Spleen (tissue), 11 donors: ENCODE results near the gene PPAT. TPM values are rescaled to one million over a fixed set of nuclear protein-coding genes. Genes with fewer than 3 reads are reported as not detected.

ENCODE experiments used
- DNase-seq: peaks from one replicate; pipeline ENCODE4 v3.0.0-alpha.2; 2020
- H3K27ac ChIP-seq, 8 donors: fragments of 200-600 bp; sonication (generic) in 7 of 8; 1 replicate in 4 of 8; 2 replicates in 4 of 8; pipeline versions ENCODE4 v1.5.0 to v1.8.0; 2016 to 2021; ENCODE audit warnings: inconsistent platforms in 4 of 8, mild to moderate bottlenecking in 4 of 8, moderate library complexity in 1 of 8
- H3K27me3 ChIP-seq, 7 donors: fragments of 200-600 bp; sonication (generic) in 6 of 7; replicated peaks in 1 of 7; 1 replicate in 4 of 7; 2 replicates in 3 of 7; pipeline versions ENCODE4 v1.5.0 to v1.8.0; 2016 to 2021; ENCODE audit warnings: inconsistent platforms in 3 of 7, mild to moderate bottlenecking in 1 of 7
- H3K36me3 ChIP-seq, 6 donors: fragments of 200-600 bp; sonication (generic) in 5 of 6; 1 replicate in 4 of 6; 2 replicates in 2 of 6; pipeline versions ENCODE4 v1.5.0 to v1.8.0; 2016 to 2021; ENCODE audit warnings: inconsistent platforms in 2 of 6
- H3K4me1 ChIP-seq, 6 donors: fragments of 200-600 bp; sonication (generic) in 5 of 6; 1 replicate in 3 of 6; 2 replicates in 3 of 6; pipeline versions ENCODE4 v1.5.0 to v1.8.0; 2016 to 2021; ENCODE audit warnings: inconsistent platforms in 3 of 6
- H3K4me3 ChIP-seq, 8 donors: fragments of 200-600 bp; sonication (generic) in 7 of 8; 1 replicate in 4 of 8; 2 replicates in 4 of 8; pipeline versions ENCODE4 v1.5.0 to v1.8.0; 2016 to 2021; ENCODE audit warnings: inconsistent platforms in 4 of 8, mild to moderate bottlenecking in 4 of 8, moderate library complexity in 2 of 8
- H3K9me3 ChIP-seq, 8 donors: fragments of 200-600 bp; sonication (generic) in 7 of 8; 1 replicate in 4 of 8; 2 replicates in 4 of 8; pipeline versions ENCODE4 v1.5.0 to v1.8.0; 2016 to 2021; ENCODE audit warnings: inconsistent platforms in 4 of 8
- POLR2A ChIP-seq, 3 donors: fragments of 450-650 bp; IDR thresholded peaks; one replicate each; pipeline ENCODE4 v1.5.1; 2017; ENCODE audit warnings: antibody characterized with exemption in 3 of 3, mild to moderate bottlenecking in 1 of 3
- POLR2AphosphoS5 ChIP-seq, 3 donors: sonication (generic); formaldehyde crosslinking; IDR thresholded peaks; one replicate each; pipeline ENCODE4 v1.5.1; 2017; ENCODE audit warnings: antibody characterized with exemption in 3 of 3
- WGBS, 5 donors: extraction: QIAGEN DNeasy Blood & Tissue Kit in 3 of 5; methylation state at CpG; one replicate each; pipeline versions ENCODE4 v1.1.5 to v1.1.7; 2013 to 2018; 5-methylcytosine and 5-hydroxymethylcytosine counted together
- intact Hi-C: fragments of 100-400 bp; cut with DNase I; formaldehyde crosslinking; loops from one replicate; pipeline ENCODE4 v1.15.0; 2023; ENCODE audit warnings: low total_unique reads
- polyA plus RNA-seq, 3 donors: library from polyadenylated mRNA; stranded (reverse); fragments of 200-250 nt; gene quantifications; one replicate each; pipeline ENCODE4 v1.2.1, GENCODE V29; 2013
- total RNA-seq, 7 donors: library from RNA; depleted of rRNA in 3 of 7; stranded (reverse); fragments of >200 nt in 3 of 7; fragmentation: NEBNext Ultra II Directional in 4 of 7; extraction: Animal tissue kit (Norgen Biotek cat#: 25700) in 4 of 7; gene quantifications; one replicate each; pipeline versions ENCODE4 v1.1.0 to v1.2.1, GENCODE V29; 2016 to 2021
- TF ChIP-seq, protein P1 (sequence below), 11 experiments: fragments of 200-600 bp in 7 of 11; fragments of 450-650 bp in 4 of 11; sonication (generic) in 4 of 11; IDR thresholded peaks in 8 of 11; conservative IDR thresholded peaks in 3 of 11; 1 replicate in 7 of 11; 2 replicates in 4 of 11; pipeline versions ENCODE4 v1.4.0 to v1.8.0; 2016 to 2021; ENCODE audit warnings: antibody characterized with exemption in 11 of 11, inconsistent platforms in 4 of 11, mild to moderate bottlenecking in 1 of 11
- donor health status: healthy with polysubstance abuse.
- donor health status: DM: no; HTN: no; CAD: no; lungs with moderate emphysema.
- donor health status: DM: no; HTN: no; CAD: no.
- donor health status: Bipolar disorder and iron deficiency.
- donor health status: healthy.
- donor health status: DM: no; HTN: no; CAD: no.
- donor health status: DM: yes; HTN: yes; CAD: no.

Gene PPAT
- total and polyA plus RNA-seq, 10 donors, result 2.7 to 10.6 (median 7.2) TPM

DNA sequence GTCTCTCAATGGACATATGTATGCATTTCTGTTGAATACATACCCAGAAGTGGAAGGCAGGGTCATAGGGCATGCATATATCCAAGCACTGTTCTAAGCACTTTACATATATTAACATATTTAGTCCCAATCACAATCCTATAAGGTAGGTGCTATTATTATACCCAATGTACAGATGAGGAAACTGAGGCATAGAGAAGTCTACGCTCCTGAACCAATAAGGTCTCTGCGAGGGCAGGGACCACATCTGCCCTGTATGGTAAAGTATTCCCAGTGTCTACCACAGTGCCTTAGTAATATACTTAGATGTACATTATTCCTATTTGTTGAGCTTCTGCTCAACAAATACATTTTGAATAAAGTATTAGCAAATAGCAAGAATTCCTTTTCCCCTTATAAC, 5.2 kb downstream of the PPAT start:
- no peaks in the 10 kb centered on the region for H3K9me3 ChIP-seq
- no peak for TF ChIP-seq POLR2A (IDR thresholded peaks at IDR 0.05)
- TF ChIP-seq, protein P1, sequence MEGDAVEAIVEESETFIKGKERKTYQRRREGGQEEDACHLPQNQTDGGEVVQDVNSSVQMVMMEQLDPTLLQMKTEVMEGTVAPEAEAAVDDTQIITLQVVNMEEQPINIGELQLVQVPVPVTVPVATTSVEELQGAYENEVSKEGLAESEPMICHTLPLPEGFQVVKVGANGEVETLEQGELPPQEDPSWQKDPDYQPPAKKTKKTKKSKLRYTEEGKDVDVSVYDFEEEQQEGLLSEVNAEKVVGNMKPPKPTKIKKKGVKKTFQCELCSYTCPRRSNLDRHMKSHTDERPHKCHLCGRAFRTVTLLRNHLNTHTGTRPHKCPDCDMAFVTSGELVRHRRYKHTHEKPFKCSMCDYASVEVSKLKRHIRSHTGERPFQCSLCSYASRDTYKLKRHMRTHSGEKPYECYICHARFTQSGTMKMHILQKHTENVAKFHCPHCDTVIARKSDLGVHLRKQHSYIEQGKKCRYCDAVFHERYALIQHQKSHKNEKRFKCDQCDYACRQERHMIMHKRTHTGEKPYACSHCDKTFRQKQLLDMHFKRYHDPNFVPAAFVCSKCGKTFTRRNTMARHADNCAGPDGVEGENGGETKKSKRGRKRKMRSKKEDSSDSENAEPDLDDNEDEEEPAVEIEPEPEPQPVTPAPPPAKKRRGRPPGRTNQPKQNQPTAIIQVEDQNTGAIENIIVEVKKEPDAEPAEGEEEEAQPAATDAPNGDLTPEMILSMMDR (IDR thresholded peaks at IDR 0.05 in 8 of 11, conservative IDR thresholded peaks at IDR 0.05 in 3 of 11), result no peak
- DNase-seq, result no peak
- intact Hi-C loops, result no loop called here
- 92 to 100% (median 95%) methylated on average over 2 of the region's 2 CpGs for WGBS, 5 donors
- no peaks in the 10 kb centered on the region for H3K27me3 ChIP-seq
- H3K27ac ChIP-seq, result no peak overlapping the region
- H3K4me1 ChIP-seq, result peaks cover 9 to 29% (median 17%) of the 10 kb centered on the region in 6 donors
- no peaks in the 10 kb centered on the region for H3K36me3 ChIP-seq
- no peak overlapping the region for H3K4me3 ChIP-seq

DNA sequence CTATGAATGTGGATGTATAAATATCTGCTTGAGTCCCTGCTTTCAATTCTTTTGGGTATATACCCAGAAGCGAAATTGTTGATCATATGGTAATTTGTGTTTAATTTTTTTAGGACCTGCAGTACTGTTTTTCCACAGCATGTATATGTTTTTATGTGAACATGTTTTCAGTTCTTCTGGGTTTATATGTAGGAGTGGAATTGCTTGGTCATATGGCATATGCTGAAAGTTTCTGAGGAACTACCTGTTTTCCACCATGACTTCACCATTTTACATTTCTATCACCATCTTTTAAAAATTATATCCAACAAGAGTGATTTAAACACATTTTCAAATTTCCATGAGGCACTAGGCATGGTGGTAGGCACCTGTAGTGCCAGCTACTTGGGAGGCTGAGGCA, 8.2 kb downstream of the PPAT start:
- TF ChIP-seq POLR2AphosphoS5 (IDR thresholded peaks at IDR 0.05), result no peak
- no peak for TF ChIP-seq POLR2A (IDR thresholded peaks at IDR 0.05)
- TF ChIP-seq, protein P1 (IDR thresholded peaks at IDR 0.05 in 8 of 11, conservative IDR thresholded peaks at IDR 0.05 in 3 of 11), result no peak
- H3K27ac ChIP-seq, result no peak overlapping the region
- 95 to 100% (median 98%) methylated on average over 1 of the region's 1 CpG for WGBS, 5 donors
- intact Hi-C loops, result no loop called here
- no peak for DNase-seq
- no peak overlapping the region for H3K4me3 ChIP-seq
- H3K4me1 ChIP-seq, result peaks cover 0 to 10% (median 2%) of the 10 kb centered on the region in 6 donors
- H3K27me3 ChIP-seq, result no peaks in the 10 kb centered on the region
- no peaks in the 10 kb centered on the region for H3K36me3 ChIP-seq
- H3K9me3 ChIP-seq, result no peaks in the 10 kb centered on the region

DNA sequence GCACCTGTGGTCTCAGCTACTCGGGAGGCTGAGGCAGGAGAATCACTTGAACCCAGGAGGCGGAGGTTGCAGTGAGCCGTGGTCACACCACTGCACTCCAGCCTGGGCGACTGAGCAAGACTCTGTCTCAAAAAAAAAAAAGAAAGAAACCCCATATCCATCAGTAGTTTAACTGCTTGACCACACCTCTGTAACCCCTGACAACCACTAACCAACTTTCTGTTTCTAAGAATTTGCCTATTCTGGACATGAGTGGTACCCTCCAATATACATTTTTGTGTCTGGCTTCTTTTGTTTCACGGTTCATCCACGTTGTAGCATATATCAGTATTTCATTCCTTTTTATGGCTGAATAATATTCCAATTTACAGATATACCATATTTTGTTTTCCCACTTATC, 9.1 kb downstream of the PPAT start:
- TF ChIP-seq POLR2AphosphoS5 (IDR thresholded peaks at IDR 0.05) (no peak), POLR2A (IDR thresholded peaks at IDR 0.05) (no peak)
- TF ChIP-seq, protein P1 (IDR thresholded peaks at IDR 0.05 in 8 of 11, conservative IDR thresholded peaks at IDR 0.05 in 3 of 11), result no peak
- H3K27ac ChIP-seq, result no peak overlapping the region
- H3K4me1 ChIP-seq, result peaks cover 0 to 10% (median 2%) of the 10 kb centered on the region in 6 donors
- no peaks in the 10 kb centered on the region for H3K9me3 ChIP-seq
- H3K4me3 ChIP-seq, result no peak overlapping the region
- H3K36me3 ChIP-seq, result no peaks in the 10 kb centered on the region
- H3K27me3 ChIP-seq, result no peaks in the 10 kb centered on the region
- intact Hi-C loops, result no loop called here
- DNase-seq, result no peak
- WGBS, 5 donors, result 79 to 92% (median 83%) methylated on average over 6 of the region's 6 CpGs

DNA sequence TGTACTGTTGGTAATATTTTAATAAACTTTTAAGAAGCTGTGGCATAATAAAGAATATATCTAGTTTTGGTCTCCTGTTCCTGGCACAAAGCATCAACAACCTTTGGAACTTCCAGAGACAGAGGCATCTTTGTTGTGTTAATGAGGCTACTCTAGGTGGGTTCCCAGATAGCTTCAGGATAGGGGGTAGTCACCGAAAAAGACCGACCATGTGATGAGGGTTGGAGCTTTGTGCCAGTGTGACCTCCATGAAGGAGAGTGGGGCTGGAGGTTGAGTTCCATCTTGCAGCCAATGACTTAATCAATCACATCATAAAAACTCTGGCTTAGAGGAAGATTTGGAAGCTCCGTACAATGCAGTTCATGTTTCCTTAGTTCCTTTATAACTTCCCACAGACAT, 9.9 kb downstream of the PPAT start:
- 89 to 96% (median 93%) methylated on average over 3 of the region's 3 CpGs for WGBS, 5 donors
- DNase-seq, result no peak
- no peaks in the 10 kb centered on the region for H3K27me3 ChIP-seq
- H3K27ac ChIP-seq, result no peak overlapping the region
- intact Hi-C loops, result no loop called here
- H3K4me3 ChIP-seq, result no peak overlapping the region
- no peaks in the 10 kb centered on the region for H3K9me3 ChIP-seq
- H3K36me3 ChIP-seq, result no peaks in the 10 kb centered on the region
- TF ChIP-seq POLR2AphosphoS5 (IDR thresholded peaks at IDR 0.05) (no peak), POLR2A (IDR thresholded peaks at IDR 0.05) (no peak)
- TF ChIP-seq, protein P1 (IDR thresholded peaks at IDR 0.05 in 8 of 11, conservative IDR thresholded peaks at IDR 0.05 in 3 of 11), result no peak
- H3K4me1 ChIP-seq, result peaks cover 0 to 10% (median 2%) of the 10 kb centered on the region in 6 donors
